Skeletal muscle satellite cell (primary cell): ENCODE results near the gene TTC27.
"Not testable (repeated sequence)": the region's sequence is repeated elsewhere in the genome, so short reads cannot be mapped to it uniquely, and the experiment has no call there.

Experiments used
- H3K27me3 ChIP-seq: 2 replicates; pipeline ENCODE4 v1.7.0; 2013; ENCODE audit warnings: low read length; ENCODE audit not compliant: control insufficient read depth, insufficient read depth
- H3K36me3 ChIP-seq: 2 replicates; pipeline ENCODE4 v1.7.0; 2013; ENCODE audit warnings: mild to moderate bottlenecking, control low read depth, low read length; ENCODE audit not compliant: insufficient read depth
- H3K4me1 ChIP-seq: 2 replicates; pipeline ENCODE4 v1.7.0; 2013; ENCODE audit warnings: low read length; ENCODE audit not compliant: control insufficient read depth, insufficient read depth
- H3K4me2 ChIP-seq: 2 replicates; pipeline ENCODE4 v1.7.0; 2013; ENCODE audit warnings: mild to moderate bottlenecking, low read length
- H3K4me3 ChIP-seq: 2 replicates; pipeline ENCODE4 v1.7.0; 2013; ENCODE audit warnings: low read length
- H3K9ac ChIP-seq: 2 replicates; pipeline ENCODE4 v1.7.0; 2013; ENCODE audit warnings: mild to moderate bottlenecking, low read depth, low read length, moderate library complexity
- H3K9me3 ChIP-seq: replicated peaks from 2 replicates; pipeline ENCODE4 v1.7.0; 2013; ENCODE audit warnings: mild to moderate bottlenecking, control low read depth, low read length

Gene TTC27

GRCh38 chr2:32745191-32745590 is 117.3 kb downstream of the TTC27 start:
- Histone ChIP-seq H3K4me1 (no peaks in the 10 kb centered on the region), H3K9ac (no peak overlapping the region), H3K36me3 (no peaks in the 10 kb centered on the region), H3K9me3 (no peaks in the 10 kb centered on the region), H3K4me2 (no peak overlapping the region), H3K27me3 (no peaks in the 10 kb centered on the region), H3K4me3 (no peak overlapping the region)

GRCh38 chr2:32745675-32746074 is 117.8 kb downstream of the TTC27 start:
- Histone ChIP-seq H3K4me3 (no peak overlapping the region), H3K9ac (no peak overlapping the region), H3K4me2 (no peak overlapping the region), H3K27me3 (no peaks in the 10 kb centered on the region), H3K36me3 (no peaks in the 10 kb centered on the region), H3K9me3 (no peaks in the 10 kb centered on the region), H3K4me1 (no peaks in the 10 kb centered on the region)

GRCh38 chr2:32746669-32747068 is 118.8 kb downstream of the TTC27 start:
- no peak overlapping the region for H3K4me2 ChIP-seq
- no peaks in the 10 kb centered on the region for H3K27me3 ChIP-seq
- H3K9ac ChIP-seq = no peak overlapping the region
- H3K4me1 ChIP-seq = no peaks in the 10 kb centered on the region
- H3K36me3 ChIP-seq = no peaks in the 10 kb centered on the region
- H3K4me3 ChIP-seq = no peak overlapping the region
- no peaks in the 10 kb centered on the region for H3K9me3 ChIP-seq

GRCh38 chr2:32748158-32748557 is 120.3 kb downstream of the TTC27 start:
- Histone ChIP-seq H3K4me2 (no peak overlapping the region), H3K4me3 (no peak overlapping the region), H3K9me3 (no peaks in the 10 kb centered on the region), H3K4me1 (peaks cover 12% of the 10 kb centered on the region), H3K9ac (no peak overlapping the region), H3K36me3 (no peaks in the 10 kb centered on the region), H3K27me3 (no peaks in the 10 kb centered on the region)

GRCh38 chr2:32750880-32751279 is 123.0 kb downstream of the TTC27 start:
- no peak overlapping the region for H3K4me3 ChIP-seq

GRCh38 chr2:32752205-32752604 is 124.4 kb downstream of the TTC27 start:
- Histone ChIP-seq H3K9ac (no peak overlapping the region), H3K4me1 (peaks cover 12% of the 10 kb centered on the region), H3K27me3 (no peaks in the 10 kb centered on the region), H3K4me3 (no peak overlapping the region), H3K9me3 (no peaks in the 10 kb centered on the region), H3K4me2 (peak overlapping the region; percentile 12), H3K36me3 (no peaks in the 10 kb centered on the region)

More at GRCh38 chr2:32750880-32751279, 123.0 kb downstream of the TTC27 start:
- Histone ChIP-seq H3K4me2 (no peak overlapping the region), H3K9ac (no peak overlapping the region), H3K9me3 (no peaks in the 10 kb centered on the region), H3K36me3 (no peaks in the 10 kb centered on the region), H3K27me3 (no peaks in the 10 kb centered on the region), H3K4me1 (peaks cover 12% of the 10 kb centered on the region)

GRCh38 chr2:32752952-32753351 is 125.1 kb downstream of the TTC27 start:
- no peaks in the 10 kb centered on the region for H3K27me3 ChIP-seq
- H3K9ac ChIP-seq = no peak overlapping the region
- no peaks in the 10 kb centered on the region for H3K9me3 ChIP-seq
- H3K4me3 ChIP-seq = no peak overlapping the region
- H3K36me3 ChIP-seq = no peaks in the 10 kb centered on the region
- H3K4me2 ChIP-seq = no peak overlapping the region
- H3K4me1 ChIP-seq = peaks cover 15% of the 10 kb centered on the region

- H3K27me3 ChIP-seq, H3K4me2 ChIP-seq, H3K9ac ChIP-seq, H3K36me3 ChIP-seq, H3K9me3 ChIP-seq, H3K4me3 ChIP-seq: not testable (repeated sequence)
- peaks cover 15% of the 10 kb centered on the region for H3K4me1 ChIP-seq
Measured at GRCh38 chr2:32754676-32755075, 126.8 kb downstream of the TTC27 start.

GRCh38 chr2:32755666-32756065 is 127.8 kb downstream of the TTC27 start:
- no peaks in the 10 kb centered on the region for H3K36me3 ChIP-seq
- no peak overlapping the region for H3K9ac ChIP-seq
- peaks cover 15% of the 10 kb centered on the region for H3K4me1 ChIP-seq
- no peaks in the 10 kb centered on the region for H3K27me3 ChIP-seq
- no peak overlapping the region for H3K4me3 ChIP-seq
- H3K9me3 ChIP-seq = no peaks in the 10 kb centered on the region
- H3K4me2 ChIP-seq = no peak overlapping the region

GRCh38 chr2:32756074-32756727 is 128.4 kb downstream of the TTC27 start:
- Histone ChIP-seq H3K9ac (no peak overlapping the region), H3K36me3 (no peaks in the 10 kb centered on the region), H3K4me3 (no peak overlapping the region), H3K9me3 (no peaks in the 10 kb centered on the region), H3K4me1 (peaks cover 15% of the 10 kb centered on the region), H3K4me2 (no peak overlapping the region), H3K27me3 (no peaks in the 10 kb centered on the region)

- H3K9ac ChIP-seq = no peak overlapping the region
- no peaks in the 10 kb centered on the region for H3K27me3 ChIP-seq
- peaks cover 4% of the 10 kb centered on the region for H3K4me1 ChIP-seq
- H3K9me3 ChIP-seq = no peaks in the 10 kb centered on the region
- no peaks in the 10 kb centered on the region for H3K36me3 ChIP-seq
- no peak overlapping the region for H3K4me3 ChIP-seq
- H3K4me2 ChIP-seq = no peak overlapping the region
Measured at GRCh38 chr2:32758232-32758631, 130.4 kb downstream of the TTC27 start.

GRCh38 chr2:32760628-32761027 is 132.8 kb downstream of the TTC27 start:
- peaks cover 4% of the 10 kb centered on the region for H3K4me1 ChIP-seq
- H3K4me2 ChIP-seq = no peak overlapping the region

More at GRCh38 chr2:32760628-32761027, 132.8 kb downstream of the TTC27 start:
- no peaks in the 10 kb centered on the region for H3K27me3 ChIP-seq
- no peaks in the 10 kb centered on the region for H3K36me3 ChIP-seq
- no peak overlapping the region for H3K4me3 ChIP-seq
- no peak overlapping the region for H3K9ac ChIP-seq
- no peaks in the 10 kb centered on the region for H3K9me3 ChIP-seq
